Tibial nerve (tissue), 4 donors: ENCODE results near the gene MTHFD1L. TPM values are rescaled to one million over a fixed set of nuclear protein-coding genes. Genes with fewer than 3 reads are reported as not detected.
A peak's percentile ranks its signal among the peaks of the same experiment; 100 is the strongest.
"Not testable (repeated sequence)": the region's sequence is repeated elsewhere in the genome, so short reads cannot be mapped to it uniquely, and the experiment has no call there.

ENCODE experiments used
- DNase-seq, 2 donors: peaks; one replicate each; pipeline ENCODE4 v3.0.0-alpha.2; 2019; ENCODE audit warnings: low spot score in 2 of 2
- H3K27ac ChIP-seq, 4 donors: fragments of 200-600 bp; sonication (generic) in 3 of 4; one replicate each; pipeline ENCODE4 v1.5.1; 2017 to 2019; ENCODE audit warnings: mild to moderate bottlenecking in 1 of 4
- H3K27me3 ChIP-seq, 2 donors: fragments of 200-600 bp; sonication (generic) in 1 of 2; one replicate each; pipeline versions ENCODE4 v1.5.1 to v1.6.0; 2017 to 2019
- H3K36me3 ChIP-seq, 3 donors: fragments of 200-600 bp; sonication (generic); one replicate each; pipeline ENCODE4 v1.5.1; 2018 to 2019
- H3K4me1 ChIP-seq, 4 donors: fragments of 200-600 bp; sonication (generic) in 3 of 4; one replicate each; pipeline ENCODE4 v1.5.1; 2017 to 2019
- H3K4me3 ChIP-seq, 4 donors: fragments of 200-600 bp; sonication (generic) in 3 of 4; one replicate each; pipeline ENCODE4 v1.5.1; 2017 to 2019; ENCODE audit warnings: mild to moderate bottlenecking in 1 of 4, moderate library complexity in 1 of 4
- H3K9me3 ChIP-seq, 4 donors: fragments of 200-600 bp; sonication (generic) in 3 of 4; one replicate each; pipeline ENCODE4 v1.5.1; 2017 to 2019
- EP300 ChIP-seq, 2 donors: sonication (generic); formaldehyde crosslinking; IDR thresholded peaks; one replicate each; pipeline ENCODE4 v1.6.1; 2017; ENCODE audit warnings: antibody characterized with exemption in 2 of 2, mild to moderate bottlenecking in 1 of 2
- POLR2A ChIP-seq, 2 donors: fragments of 450-650 bp; IDR thresholded peaks; one replicate each; pipeline ENCODE4 v1.6.1; 2017; ENCODE audit warnings: antibody characterized with exemption in 2 of 2, mild to moderate bottlenecking in 2 of 2, moderate library complexity in 2 of 2
- WGBS, 2 donors: methylation state at CpG; one replicate each; pipeline ENCODE4 v1.1.5; 2018; 5-methylcytosine and 5-hydroxymethylcytosine counted together
- total RNA-seq, 4 donors: library from RNA; depleted of rRNA; stranded (reverse); fragments of >200 nt; gene quantifications; one replicate each; pipeline ENCODE4 v1.1.0, GENCODE V29; 2016
- TF ChIP-seq, protein P1 (sequence below), 5 experiments: fragments of 200-600 bp in 3 of 5; fragments of 450-650 bp in 2 of 5; sonication (generic) in 3 of 5; IDR thresholded peaks; one replicate each; pipeline ENCODE4 v1.5.1; 2016 to 2019; ENCODE audit warnings: antibody characterized with exemption in 5 of 5, mild to moderate bottlenecking in 3 of 5, moderate library complexity in 2 of 5

MTHFD1L gene
- total RNA-seq, 4 donors from 2014 or later = 8.4 to 35.1 (median 13.1) TPM

- Histone ChIP-seq H3K27ac (peak overlapping the region; percentile 54 to 87 (median 72)), H3K4me1 (peaks cover 0 to 41% (median 12%) of the 10 kb centered on the region in 4 donors)
- not testable (repeated sequence) for H3K36me3 ChIP-seq, H3K4me3 ChIP-seq, DNase-seq, H3K9me3 ChIP-seq, H3K27me3 ChIP-seq
- peak; percentile 36 to 44 for TF ChIP-seq EP300 (IDR thresholded peaks at IDR 0.05)
- 45 to 46% methylated on average over 7 of the region's 7 CpGs for WGBS, 2 donors
Observed at GRCh38 chr6:151045511-151046222, 180.2 kb downstream of the MTHFD1L start.

DNA sequence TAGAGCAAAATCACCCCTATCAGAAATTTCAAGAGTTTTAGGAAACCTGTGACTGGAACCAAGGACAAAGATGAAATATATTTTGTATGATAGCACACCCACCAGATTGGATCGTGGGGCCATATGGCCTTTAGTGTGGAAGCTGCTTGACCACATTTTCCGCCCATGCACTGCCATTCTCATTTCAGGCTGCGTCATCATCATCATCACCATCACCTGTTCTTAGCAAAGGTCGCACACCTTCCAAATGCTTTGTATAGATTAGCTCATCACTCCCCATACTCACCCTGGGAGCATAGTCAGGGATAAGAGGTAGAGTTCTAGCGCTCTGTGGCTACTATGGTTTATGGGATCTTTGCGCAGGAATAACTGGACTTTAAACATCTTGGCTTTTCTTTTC is 185.7 kb downstream of the MTHFD1L start:
- Histone ChIP-seq H3K4me1 (peaks cover 0 to 10% (median 0%) of the 10 kb centered on the region in 4 donors), H3K27me3 (no peaks in the 10 kb centered on the region), H3K36me3 (no peaks in the 10 kb centered on the region), H3K27ac (no peak overlapping the region), H3K4me3 (no peak overlapping the region), H3K9me3 (no peaks in the 10 kb centered on the region)
- TF ChIP-seq EP300 (IDR thresholded peaks at IDR 0.05) (no peak), POLR2A (IDR thresholded peaks at IDR 0.05) (no peak)
- TF ChIP-seq, protein P1, sequence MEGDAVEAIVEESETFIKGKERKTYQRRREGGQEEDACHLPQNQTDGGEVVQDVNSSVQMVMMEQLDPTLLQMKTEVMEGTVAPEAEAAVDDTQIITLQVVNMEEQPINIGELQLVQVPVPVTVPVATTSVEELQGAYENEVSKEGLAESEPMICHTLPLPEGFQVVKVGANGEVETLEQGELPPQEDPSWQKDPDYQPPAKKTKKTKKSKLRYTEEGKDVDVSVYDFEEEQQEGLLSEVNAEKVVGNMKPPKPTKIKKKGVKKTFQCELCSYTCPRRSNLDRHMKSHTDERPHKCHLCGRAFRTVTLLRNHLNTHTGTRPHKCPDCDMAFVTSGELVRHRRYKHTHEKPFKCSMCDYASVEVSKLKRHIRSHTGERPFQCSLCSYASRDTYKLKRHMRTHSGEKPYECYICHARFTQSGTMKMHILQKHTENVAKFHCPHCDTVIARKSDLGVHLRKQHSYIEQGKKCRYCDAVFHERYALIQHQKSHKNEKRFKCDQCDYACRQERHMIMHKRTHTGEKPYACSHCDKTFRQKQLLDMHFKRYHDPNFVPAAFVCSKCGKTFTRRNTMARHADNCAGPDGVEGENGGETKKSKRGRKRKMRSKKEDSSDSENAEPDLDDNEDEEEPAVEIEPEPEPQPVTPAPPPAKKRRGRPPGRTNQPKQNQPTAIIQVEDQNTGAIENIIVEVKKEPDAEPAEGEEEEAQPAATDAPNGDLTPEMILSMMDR (IDR thresholded peaks at IDR 0.05) = no peak
- DNase-seq = no peak
- 98% methylated on average over 6 of the region's 6 CpGs for WGBS, 2 donors

DNA sequence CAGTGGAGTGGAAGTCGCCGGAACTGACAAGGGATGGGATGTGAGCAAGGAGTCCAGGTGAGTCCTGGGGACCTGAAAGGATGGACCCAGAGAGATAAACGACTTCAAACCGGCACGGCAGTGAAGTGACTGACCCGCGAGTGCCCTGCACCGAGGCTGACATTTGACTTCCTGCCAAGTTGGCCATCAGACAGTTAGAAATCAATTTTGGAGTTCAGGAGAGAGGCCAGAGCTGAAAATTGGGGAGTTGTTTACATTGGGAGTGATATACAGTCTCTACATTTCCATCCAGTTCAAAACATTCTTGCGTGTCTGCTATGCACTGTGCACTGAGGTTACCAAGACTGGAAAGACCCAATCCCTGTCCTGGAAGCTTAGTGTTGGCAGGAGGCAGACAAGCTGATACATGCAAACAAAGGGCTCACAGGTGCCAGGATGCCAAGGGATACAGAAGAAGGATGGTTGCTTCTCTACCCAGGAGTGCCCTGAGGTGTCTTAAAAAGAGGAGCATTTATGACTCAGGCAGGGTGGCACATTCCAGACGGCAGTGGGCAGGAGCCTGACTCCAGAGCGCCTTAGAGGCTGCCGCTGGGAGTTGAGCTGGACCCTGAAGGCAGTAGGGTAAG is 186.6 kb downstream of the MTHFD1L start:
- no peak overlapping the region for H3K27ac ChIP-seq
- H3K27me3 ChIP-seq = no peaks in the 10 kb centered on the region
- TF ChIP-seq EP300 (IDR thresholded peaks at IDR 0.05) (no peak), POLR2A (IDR thresholded peaks at IDR 0.05) (no peak)
- TF ChIP-seq, protein P1 (IDR thresholded peaks at IDR 0.05) = no peak
- no peaks in the 10 kb centered on the region for H3K36me3 ChIP-seq
- peaks cover 0 to 10% (median 0%) of the 10 kb centered on the region in 4 donors for H3K4me1 ChIP-seq
- no peak overlapping the region for H3K4me3 ChIP-seq
- no peaks in the 10 kb centered on the region for H3K9me3 ChIP-seq
- DNase-seq = no peak
- WGBS, 2 donors = 74% methylated on average over 12 of the region's 12 CpGs

DNA sequence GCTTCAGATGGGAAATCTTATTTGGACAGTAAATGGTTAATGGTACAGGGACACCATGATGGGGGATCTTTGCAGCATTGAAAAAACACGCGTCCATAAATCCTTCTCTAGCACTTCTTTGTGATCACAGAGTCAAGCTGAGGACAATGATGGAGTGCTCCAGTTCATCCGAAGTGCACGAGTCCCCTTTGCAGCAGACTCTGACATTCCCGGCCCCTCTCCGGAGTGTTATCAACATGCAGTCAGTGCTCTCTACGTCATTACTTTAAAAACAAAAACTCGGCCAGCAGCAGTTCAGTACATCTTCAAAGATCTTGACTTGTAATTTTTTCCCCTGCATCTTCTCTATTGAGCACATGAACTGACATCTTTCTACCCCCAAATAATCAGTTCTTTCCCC is 188.8 kb downstream of the MTHFD1L start:
- 13 to 24% methylated on average over 8 of the region's 8 CpGs for WGBS, 2 donors
- Histone ChIP-seq H3K4me3 (no peak overlapping the region), H3K4me1 (peaks cover 0 to 17% (median 0%) of the 10 kb centered on the region in 4 donors), H3K9me3 (no peaks in the 10 kb centered on the region), H3K36me3 (no peaks in the 10 kb centered on the region), H3K27ac (peak overlapping the region in 3 of 4 donors; percentile 23 to 71 (median 42)), H3K27me3 (no peaks in the 10 kb centered on the region)
- peak in 1 of 2 donors; percentile 61 for TF ChIP-seq EP300 (IDR thresholded peaks at IDR 0.05)
- no peak for TF ChIP-seq POLR2A (IDR thresholded peaks at IDR 0.05)
- DNase-seq = peak in 1 of 2 donors; percentile 36

GRCh38 chr6:151056230-151056907 is 190.9 kb downstream of the MTHFD1L start:
- peaks cover 0 to 34% (median 5%) of the 10 kb centered on the region in 4 donors for H3K4me1 ChIP-seq
- TF ChIP-seq POLR2A (IDR thresholded peaks at IDR 0.05) (no peak), EP300 (IDR thresholded peaks at IDR 0.05) (no peak)
- TF ChIP-seq, protein P1 (IDR thresholded peaks at IDR 0.05) = no peak
- no peak overlapping the region for H3K4me3 ChIP-seq
- DNase-seq = no peak
- 80 to 82% methylated on average over 9 of the region's 9 CpGs for WGBS, 2 donors
- H3K9me3 ChIP-seq = no peaks in the 10 kb centered on the region
- H3K27me3 ChIP-seq = no peaks in the 10 kb centered on the region
- H3K36me3 ChIP-seq = no peaks in the 10 kb centered on the region
- peak overlapping the region in 3 of 4 donors; percentile 21 to 91 (median 83) for H3K27ac ChIP-seq
